GM18873 (cell line): Measurements from ENCODE around the gene RAD51B.

Experiments
- ATAC-seq: cut with Tn5 transposase; IDR thresholded peaks from one replicate; pipeline ENCODE4 v1.9.1; 2021; ENCODE audit warnings: mild to moderate bottlenecking, moderate library complexity, moderate number of reproducible peaks; ENCODE audit not compliant: unreplicated experiment, low FRiP score

Gene RAD51B

GRCh38 chr14:68460541-68460940 is 641.0 kb downstream of the RAD51B start:
- ATAC-seq: no peak

- ATAC-seq: no peak
Observed at GRCh38 chr14:68461086-68461485, 641.5 kb downstream of the RAD51B start.

DNA sequence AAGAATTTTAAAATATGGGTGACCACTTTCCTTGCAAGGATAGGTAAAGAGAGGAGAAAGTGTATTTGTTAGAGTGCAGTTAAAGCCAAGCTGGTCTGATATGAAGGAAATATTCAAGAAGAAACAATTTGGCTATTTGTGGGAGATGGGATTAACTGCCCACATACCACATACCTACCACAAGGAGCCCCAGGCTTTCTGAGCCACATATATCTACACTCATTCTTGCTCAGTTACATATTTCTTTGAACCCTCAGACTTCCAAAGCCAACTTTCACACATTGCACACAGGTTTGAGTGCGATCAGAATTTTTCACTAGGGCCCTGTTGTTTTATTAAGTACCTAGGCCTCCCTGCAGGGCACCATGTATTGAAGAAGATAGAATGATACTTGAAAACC is 643.1 kb downstream of the RAD51B start:
- ATAC-seq: no peak

DNA sequence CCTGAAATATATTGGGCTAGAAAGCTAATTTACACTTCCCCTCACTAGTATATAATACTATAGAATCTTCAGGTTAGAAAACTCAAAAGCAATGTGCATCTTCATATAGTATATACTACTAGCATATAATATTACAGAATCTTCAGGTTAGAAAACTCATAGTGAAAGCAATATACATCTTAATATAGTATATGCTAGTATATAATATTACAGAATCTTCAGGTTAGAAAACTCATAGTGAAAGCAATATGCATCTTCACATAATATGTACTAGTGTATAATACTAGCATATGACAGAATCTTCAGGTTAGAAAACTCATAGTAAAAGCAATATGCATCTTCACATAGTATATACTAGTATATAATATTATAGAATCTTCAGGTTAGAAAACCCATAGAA is 643.7 kb downstream of the RAD51B start:
- no peak for ATAC-seq

- no peak for ATAC-seq
Observed at GRCh38 chr14:68463705-68464374, 644.3 kb downstream of the RAD51B start.

DNA sequence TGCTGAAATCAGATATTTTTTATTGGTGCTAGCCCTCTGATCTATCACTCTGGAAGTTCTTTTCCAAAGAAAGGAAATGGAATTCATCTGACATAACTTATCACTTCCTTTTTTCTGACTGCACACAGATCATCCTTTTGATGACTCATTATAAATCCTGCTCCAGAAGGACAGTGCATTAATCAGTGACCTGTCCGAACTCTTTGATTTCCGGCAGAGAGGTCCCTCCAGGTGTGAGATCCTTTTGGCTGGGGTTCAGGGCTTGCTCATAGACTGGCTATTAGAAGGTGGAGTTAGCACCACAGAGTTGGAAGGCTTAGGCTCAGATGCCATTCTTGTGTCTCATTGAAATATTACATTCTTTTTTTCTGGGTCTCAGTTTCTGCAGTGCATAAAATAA is 645.1 kb downstream of the RAD51B start:
- no peak for ATAC-seq

DNA sequence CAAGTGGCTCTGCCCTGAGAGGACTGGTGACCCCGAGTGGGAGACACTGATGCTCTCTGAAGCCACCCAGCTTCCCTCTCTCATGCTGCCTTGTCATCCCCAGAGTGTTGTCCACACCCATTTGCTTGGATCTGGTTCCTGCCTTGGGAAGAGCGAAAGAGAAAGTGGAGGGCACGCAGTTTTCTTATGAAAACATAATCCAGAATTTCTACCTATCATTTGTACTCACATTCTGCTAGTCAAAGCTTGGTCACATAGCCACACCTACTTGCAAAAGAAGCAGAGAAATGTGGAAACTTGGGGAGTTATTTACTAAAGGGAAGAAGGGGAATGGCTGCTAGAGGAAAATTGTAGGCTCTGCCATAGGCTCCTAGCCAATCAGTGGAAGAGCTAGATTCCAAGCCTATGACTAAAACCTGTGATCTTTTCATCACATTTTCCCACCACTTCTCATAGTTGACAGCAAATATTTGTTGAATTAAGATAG is 647.0 kb downstream of the RAD51B start:
- no peak for ATAC-seq

DNA sequence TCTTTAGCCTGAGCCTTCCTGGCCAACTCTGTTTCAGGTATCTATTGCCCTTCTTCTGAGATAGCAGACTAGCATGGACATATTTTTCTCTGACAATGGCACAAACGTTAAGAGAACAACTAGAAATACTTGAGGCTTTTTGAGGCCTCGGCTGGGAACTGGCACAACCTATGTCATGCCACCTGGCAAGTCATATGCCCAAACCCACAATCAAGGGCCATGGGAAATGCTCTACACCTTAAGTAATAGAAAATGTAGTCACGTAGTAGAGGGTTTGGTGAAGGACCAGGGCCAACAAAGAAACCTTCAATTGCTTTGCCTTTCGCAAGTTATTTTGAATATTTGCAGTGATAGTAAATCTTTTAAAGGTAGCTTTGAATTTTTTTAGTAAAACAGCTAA is 647.8 kb downstream of the RAD51B start:
- no peak for ATAC-seq

- ATAC-seq: no peak
Observed at GRCh38 chr14:68468437-68469207, 649.0 kb downstream of the RAD51B start.

- no peak for ATAC-seq
Observed at GRCh38 chr14:68469208-68469713, 649.7 kb downstream of the RAD51B start.

DNA sequence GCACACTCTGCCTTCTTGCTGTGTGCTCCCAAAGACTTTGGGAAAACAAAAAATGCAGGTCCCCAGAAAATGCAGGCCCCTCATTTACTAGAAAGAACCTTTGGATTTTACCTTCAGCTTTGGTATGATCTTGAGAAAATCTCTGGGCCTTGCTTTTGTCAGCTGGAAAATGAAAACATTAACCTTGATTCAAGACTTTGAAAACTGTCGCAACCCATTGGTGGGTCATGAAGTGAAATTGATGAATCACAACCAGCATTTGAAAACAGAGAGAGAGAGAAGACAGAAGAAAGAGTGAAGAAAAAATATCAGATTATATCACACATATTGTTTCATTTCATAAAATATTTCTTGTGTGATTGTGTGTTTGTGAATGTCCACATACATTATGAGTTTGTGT is 650.8 kb downstream of the RAD51B start:
- ATAC-seq: no peak

GRCh38 chr14:68471029-68471963 is 651.7 kb downstream of the RAD51B start:
- ATAC-seq: no peak

DNA sequence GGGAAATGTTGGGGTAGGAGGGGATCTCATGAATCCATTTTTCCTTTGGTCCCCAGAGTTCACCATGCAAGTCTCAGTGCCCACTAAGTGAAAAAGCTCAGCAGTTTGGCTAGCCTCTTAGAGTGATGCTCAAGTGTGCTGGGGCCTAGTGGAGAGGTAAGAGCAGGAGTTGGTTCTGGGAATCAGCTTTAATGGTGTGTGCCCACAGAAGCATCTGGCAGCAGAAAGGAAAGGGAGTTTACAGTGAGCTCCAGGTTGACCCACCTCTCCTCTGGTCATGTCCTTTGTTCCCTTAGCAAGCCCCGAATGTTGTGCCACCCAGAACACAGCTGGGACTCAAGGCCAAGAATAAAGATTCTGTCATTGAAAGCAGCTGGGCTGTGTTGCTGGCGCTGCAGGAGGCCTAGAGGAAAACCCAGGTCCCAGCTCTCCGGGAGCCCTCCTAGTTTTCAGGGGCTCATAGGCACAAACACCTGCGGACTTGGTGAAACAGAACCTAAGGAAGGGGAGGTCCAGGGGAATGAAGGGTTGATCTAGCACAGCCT is 652.5 kb downstream of the RAD51B start:
- no peak for ATAC-seq

DNA sequence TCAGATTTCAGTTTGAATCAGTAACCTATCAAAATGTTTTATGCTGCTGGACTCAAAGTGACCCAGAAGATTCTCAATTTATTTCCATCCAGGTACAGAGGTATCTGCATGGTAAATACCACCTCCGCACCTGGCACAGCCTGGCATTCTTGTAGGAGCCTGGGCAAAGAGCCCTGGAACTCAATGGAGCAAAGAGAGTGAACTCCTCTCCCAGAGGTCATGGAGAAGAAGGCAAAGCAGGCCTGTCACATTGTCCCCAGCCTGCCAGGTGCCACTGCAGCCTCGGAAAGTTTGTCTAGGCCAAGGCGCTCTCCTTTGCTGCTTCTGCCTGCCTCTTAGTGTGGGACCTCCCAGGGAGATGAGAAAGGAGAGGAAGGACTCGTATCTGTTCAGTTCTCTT is 653.5 kb downstream of the RAD51B start:
- ATAC-seq: no peak

GRCh38 chr14:68473794-68474193 is 654.2 kb downstream of the RAD51B start:
- no peak for ATAC-seq

- no peak for ATAC-seq
Observed at GRCh38 chr14:68474741-68475140, 655.2 kb downstream of the RAD51B start.

DNA sequence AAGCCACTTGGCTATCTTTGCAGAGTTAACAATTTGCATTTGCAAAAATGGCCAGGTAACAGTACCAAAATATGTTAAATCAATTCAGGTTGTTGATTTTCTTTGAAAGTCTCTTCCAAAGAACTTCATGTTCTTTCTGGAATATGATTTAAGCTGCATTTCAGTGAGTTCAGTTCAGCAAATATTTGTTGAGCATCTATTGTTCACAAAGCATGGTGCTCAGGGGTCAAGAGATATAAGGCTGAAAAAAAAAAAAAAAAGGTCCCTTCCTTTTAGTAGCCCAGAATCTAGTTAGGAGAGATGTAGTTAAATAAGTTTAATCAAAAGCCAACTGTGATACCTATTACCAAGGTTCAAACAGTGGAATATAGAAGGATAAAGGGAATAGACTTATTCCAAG is 656.2 kb downstream of the RAD51B start:
- ATAC-seq: no peak

DNA sequence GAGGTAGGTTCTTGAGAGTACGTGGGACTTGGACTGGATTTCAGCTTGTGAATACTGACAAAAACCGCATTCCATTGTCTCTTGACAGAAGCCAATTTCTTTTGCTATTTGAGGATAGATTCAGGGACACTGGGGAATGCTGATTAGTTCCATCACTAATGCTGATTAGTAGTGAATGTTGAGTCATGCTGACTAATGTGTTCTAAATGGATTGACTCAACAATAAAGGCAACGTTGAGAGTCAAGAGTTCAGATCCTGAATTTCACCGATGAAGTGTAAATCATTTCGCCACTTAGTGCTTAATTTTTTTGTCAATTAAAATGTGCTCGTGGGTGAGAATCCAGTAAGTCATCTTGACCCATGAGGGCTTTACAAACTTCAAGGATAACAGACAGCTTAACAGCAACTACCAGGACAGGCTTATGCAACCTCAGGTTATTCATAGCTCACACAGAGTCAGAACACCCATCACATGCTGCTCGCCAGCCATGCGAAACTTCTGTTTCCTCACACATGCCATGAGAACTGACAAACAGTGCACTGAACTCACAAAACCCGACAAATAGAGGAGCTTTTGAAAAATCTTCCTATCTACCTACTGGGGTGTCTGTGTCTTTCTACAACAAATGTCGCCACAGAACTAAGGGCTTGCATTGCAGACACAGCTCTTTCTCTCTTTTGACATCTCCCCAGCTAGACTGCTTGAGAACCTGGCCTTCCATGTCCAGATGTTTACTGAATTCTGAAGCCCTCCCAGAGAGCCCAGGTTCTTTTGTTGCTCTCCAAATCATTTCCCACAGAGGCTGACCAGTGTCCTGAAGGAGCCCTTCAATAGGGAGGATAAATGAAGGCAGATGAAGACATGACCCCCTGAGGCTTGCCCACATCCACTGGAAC is 656.9 kb downstream of the RAD51B start:
- ATAC-seq: peak; percentile 63

- no peak for ATAC-seq
Observed at GRCh38 chr14:68477110-68477455, 657.5 kb downstream of the RAD51B start.
